ENCODE measurements around the gene EEIG1. TPM values are rescaled to one million over a fixed set of nuclear protein-coding genes. Genes with fewer than 3 reads are reported as not detected.

The EEIG1 gene
- total RNA-seq, 1 donor from 2014 or later: 32.8 TPM

GRCh38 chr9:127955294-127956015, 25.3 kb downstream of the EEIG1 start:
- Histone ChIP-seq H3K9me3 (no peaks in the 10 kb centered on the region), H3K27me3 (no peaks in the 10 kb centered on the region), H3K4me3 (no peak overlapping the region), H3K27ac (no peak overlapping the region), H3K36me3 (no peaks in the 10 kb centered on the region), H3K4me1 (peaks cover 0 to 12% of the 10 kb centered on the region in 2 donors)
- DNase-seq (ENCODE audit: low spot score in 2 of 2): no peak
- intact Hi-C loops (cut with DNase I): no loop called here
- TF ChIP-seq, protein P1, sequence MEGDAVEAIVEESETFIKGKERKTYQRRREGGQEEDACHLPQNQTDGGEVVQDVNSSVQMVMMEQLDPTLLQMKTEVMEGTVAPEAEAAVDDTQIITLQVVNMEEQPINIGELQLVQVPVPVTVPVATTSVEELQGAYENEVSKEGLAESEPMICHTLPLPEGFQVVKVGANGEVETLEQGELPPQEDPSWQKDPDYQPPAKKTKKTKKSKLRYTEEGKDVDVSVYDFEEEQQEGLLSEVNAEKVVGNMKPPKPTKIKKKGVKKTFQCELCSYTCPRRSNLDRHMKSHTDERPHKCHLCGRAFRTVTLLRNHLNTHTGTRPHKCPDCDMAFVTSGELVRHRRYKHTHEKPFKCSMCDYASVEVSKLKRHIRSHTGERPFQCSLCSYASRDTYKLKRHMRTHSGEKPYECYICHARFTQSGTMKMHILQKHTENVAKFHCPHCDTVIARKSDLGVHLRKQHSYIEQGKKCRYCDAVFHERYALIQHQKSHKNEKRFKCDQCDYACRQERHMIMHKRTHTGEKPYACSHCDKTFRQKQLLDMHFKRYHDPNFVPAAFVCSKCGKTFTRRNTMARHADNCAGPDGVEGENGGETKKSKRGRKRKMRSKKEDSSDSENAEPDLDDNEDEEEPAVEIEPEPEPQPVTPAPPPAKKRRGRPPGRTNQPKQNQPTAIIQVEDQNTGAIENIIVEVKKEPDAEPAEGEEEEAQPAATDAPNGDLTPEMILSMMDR (IDR thresholded peaks at IDR 0.05): no peak

GRCh38 chr9:127954831-127955293, 25.9 kb downstream of the EEIG1 start:
- Histone ChIP-seq H3K4me3 (no peak overlapping the region), H3K27ac (no peak overlapping the region), H3K4me1 (peaks cover 0 to 11% of the 10 kb centered on the region in 2 donors), H3K36me3 (no peaks in the 10 kb centered on the region), H3K9me3 (no peaks in the 10 kb centered on the region), H3K27me3 (no peaks in the 10 kb centered on the region)
- no peak for DNase-seq (ENCODE audit: low spot score in 2 of 2)
- intact Hi-C loops (cut with DNase I): no loop called here
- TF ChIP-seq, protein P1 (IDR thresholded peaks at IDR 0.05): no peak

- Histone ChIP-seq H3K27me3 (no peaks in the 10 kb centered on the region), H3K27ac (no peak overlapping the region), H3K9me3 (no peaks in the 10 kb centered on the region), H3K4me1 (peaks cover 0 to 11% of the 10 kb centered on the region in 2 donors), H3K4me3 (no peak overlapping the region), H3K36me3 (no peaks in the 10 kb centered on the region)
- intact Hi-C loops (cut with DNase I): no loop called here
- TF ChIP-seq, protein P1 (IDR thresholded peaks at IDR 0.05): no peak
- DNase-seq (ENCODE audit: low spot score in 2 of 2): no peak
Observed at GRCh38 chr9:127953768-127954505, 26.9 kb downstream of the EEIG1 start.

DNA sequence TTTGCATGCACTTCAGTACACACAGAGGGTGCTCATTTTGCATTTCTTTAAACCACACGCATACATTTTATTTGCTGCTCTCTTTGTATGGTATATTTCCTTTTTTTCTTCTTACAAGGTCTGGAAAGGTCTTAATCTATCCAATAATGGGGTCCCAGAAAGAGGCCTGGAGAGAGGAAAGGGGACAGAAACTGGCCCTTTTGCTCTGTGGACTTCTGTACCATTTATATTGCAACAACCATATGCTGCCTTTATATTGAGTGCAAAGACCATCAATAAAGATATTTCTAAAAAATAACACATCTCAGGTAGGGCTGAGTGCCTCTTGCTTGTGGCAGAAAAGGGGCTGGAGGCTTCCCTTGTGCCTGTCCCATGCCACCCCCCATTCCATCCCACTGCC, 27.6 kb downstream of the EEIG1 start:
- Histone ChIP-seq H3K36me3 (no peaks in the 10 kb centered on the region), H3K4me3 (no peak overlapping the region), H3K9me3 (no peaks in the 10 kb centered on the region), H3K27me3 (no peaks in the 10 kb centered on the region), H3K27ac (no peak overlapping the region), H3K4me1 (peaks cover 0 to 11% of the 10 kb centered on the region in 2 donors)
- intact Hi-C loops (cut with DNase I): no loop called here
- TF ChIP-seq, protein P1 (IDR thresholded peaks at IDR 0.05): no peak
- DNase-seq (ENCODE audit: low spot score in 2 of 2): no peak

DNA sequence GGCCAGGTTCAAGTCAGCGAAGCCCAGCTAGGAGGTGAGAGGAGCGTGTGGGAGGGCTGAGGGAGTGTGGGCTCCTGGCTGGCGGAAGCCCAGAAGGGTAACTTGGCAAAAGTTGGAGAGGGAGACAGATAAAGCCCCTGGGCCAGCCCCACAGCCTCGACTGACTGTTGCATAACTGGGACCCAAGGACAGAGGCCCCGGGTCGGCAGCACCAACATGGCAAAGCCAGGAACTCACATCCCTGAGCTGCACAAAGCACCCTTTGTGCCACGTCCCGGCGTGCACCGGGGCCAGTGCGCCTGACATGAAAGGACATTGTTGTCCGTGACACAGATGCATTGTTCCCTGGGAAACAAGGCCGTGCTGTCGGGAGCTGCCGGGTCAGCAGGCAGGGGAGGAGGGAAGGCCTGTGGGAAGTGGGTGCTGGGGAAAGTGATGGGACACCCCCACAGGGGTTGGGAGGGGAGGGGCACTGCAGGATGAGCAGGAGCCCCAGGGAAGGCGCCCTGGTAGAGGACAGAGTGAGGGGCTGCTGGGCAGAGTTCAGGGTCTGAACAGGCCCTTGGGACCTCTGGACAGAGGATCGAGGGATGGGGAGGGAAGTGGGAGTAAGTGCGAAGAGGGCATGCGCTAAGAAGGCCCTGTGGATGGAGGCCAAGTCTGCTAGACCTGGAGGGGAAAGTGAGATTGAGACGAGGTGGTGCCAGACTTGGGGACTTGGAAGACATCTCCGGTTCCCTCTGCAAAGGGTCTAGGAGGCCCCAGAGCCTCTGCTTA, 30.1 kb downstream of the EEIG1 start:
- TF ChIP-seq, protein P1 (IDR thresholded peaks at IDR 0.05): no peak
- no peaks in the 10 kb centered on the region for H3K27me3 ChIP-seq
- H3K27ac ChIP-seq: no peak overlapping the region
- H3K36me3 ChIP-seq: peaks cover 0 to 4% of the 10 kb centered on the region in 2 donors
- peaks cover 0 to 11% of the 10 kb centered on the region in 2 donors for H3K4me1 ChIP-seq
- no peak for DNase-seq (ENCODE audit: low spot score in 2 of 2)
- no peak overlapping the region for H3K4me3 ChIP-seq
- H3K9me3 ChIP-seq: no peaks in the 10 kb centered on the region
- intact Hi-C loops (cut with DNase I): no loop called here

Measured in ascending aorta (tissue), 2 donors.